NCI-H1436 treated with DMSO at 0.1 percent for 48 hours (cell line): ENCODE measurements around the gene GTF2E1.

Experiments used
- DNase-seq: peaks from one replicate; lab custom pipeline; 2025; lab: John Stamatoyannopoulos, UW

The GTF2E1 gene

DNA sequence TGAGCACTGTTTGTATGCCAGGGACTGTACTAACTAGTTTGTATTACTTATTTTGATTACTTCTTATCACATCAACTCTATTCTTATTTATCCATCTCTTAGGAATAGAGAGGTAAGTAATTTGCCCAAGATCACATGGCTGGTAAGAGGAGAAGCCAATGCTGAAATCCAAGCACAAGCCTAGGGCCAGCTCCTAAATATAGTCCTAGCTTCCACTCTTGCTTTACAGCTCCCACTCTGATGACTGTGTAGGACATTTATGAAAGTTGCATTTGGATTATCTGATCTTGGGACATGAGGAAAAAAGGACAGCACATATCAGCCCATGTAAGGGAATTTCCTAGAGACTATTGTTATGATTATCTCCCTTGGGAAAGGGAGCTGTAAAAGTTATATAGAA is 58.1 kb downstream of the GTF2E1 start:
- DNase-seq = no peak

DNA sequence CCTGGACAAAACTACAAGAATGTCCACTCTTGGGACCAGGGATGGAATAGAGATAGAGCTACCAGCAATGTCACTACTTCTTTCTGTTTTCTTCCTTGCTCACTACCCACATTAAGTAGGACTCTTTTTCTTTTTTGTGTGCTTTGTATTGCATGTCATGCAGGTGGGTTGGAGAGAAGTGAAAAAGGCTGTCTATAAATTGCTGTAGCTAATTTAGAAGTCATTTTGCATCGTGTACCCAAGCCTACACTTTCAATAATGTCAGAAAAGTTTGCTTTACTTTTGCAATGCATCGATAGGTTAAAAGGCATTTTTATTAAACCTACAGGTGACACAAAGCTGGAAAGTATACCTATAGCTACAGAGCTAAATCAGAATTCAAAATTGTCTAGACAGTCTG is 58.9 kb downstream of the GTF2E1 start:
- DNase-seq = no peak

DNA sequence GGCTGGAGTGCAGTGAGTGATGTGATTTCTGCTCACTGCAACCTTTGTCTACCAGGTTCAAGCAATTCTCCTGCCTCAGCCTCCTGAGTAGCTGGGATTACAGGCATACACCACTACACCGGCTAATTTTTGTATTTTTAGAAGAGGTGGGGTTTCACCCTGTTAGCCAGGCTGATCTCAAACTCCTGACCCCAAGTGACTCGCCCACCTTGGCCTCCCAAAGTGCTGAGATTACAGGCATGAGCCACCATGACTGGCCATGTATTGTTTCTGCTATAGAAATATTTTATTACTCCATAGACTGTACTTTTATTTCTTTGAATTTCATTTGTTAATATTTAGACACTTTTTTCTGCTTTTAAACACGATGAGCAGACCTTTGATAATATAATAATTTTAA is 60.4 kb downstream of the GTF2E1 start:
- no peak for DNase-seq

DNA sequence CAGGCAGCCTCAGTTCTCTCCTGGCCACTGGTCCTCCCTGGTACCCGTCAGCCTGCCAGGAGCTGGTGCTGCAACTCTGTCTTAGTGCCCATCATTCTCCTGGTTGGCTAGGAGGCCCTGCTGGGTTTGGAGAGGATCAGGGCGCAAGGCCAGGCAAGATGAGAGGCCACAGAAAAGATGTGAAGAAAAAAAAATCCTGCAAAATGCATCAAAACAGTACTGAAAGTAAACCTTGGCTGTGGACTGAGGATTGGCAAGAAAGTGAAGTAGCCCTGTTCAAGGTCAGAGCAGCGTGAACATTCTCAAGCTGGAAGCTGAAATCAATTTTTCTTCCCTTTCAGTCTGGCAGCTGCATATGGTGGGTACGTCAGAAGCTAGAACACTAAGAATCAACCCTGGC is 74.2 kb downstream of the GTF2E1 start:
- no peak for DNase-seq

DNA sequence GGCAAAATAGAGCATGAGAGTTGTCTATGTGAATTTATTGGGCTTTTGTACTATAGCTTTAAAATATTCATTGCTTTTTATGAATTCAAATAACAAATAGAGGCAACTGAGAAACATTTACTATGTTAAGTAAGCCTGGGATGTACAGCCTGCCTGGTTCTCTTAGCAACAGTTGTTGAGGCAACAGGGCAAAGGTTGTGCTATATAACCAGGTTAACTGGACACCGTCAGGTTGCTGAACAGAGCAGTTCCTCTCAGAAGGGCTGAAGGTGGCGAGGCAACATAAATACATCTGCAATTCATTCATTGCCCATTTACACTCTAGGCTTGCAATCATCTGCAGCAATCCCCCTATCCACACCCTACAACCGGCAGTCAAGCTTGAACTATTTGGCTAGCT is 78.2 kb downstream of the GTF2E1 start:
- DNase-seq = no peak

DNA sequence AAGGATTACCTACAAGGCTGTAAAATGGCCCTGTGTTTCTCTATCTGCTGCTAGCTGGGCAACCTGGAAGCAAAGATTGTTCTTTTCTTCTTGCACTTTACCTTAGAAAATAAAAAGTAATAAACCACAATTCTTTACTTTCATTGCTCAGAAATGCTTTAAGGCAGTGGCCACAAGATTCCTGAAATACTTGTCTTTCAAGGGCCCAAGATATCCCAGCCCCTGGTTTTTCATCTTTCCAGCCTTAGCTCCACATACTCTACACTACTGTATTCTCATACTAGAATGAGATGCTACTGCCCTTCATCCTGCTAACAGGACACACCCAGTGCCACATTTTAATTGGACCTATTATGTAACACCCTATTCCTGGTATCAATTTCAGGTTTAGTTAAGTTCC is 78.9 kb downstream of the GTF2E1 start:
- DNase-seq = no peak

DNA sequence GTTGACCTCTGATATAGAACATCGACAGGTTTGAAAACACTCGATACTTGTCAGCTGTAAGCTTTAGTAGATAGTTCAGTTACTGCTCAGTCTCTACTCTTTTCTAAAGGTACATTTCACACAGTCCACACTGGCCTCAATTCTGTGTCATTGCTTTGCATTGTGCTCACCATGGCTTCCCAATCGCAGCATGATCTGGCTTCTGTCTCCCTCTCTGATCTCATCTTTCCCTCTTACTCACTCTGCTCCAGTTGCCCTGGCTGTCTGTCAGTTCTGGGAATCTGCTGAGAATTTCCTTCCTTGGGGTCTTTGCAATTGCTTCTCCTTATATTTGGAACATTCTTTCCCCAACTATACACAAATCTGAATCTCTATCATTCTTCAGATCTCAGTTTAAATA is 80.6 kb downstream of the GTF2E1 start:
- no peak for DNase-seq

DNA sequence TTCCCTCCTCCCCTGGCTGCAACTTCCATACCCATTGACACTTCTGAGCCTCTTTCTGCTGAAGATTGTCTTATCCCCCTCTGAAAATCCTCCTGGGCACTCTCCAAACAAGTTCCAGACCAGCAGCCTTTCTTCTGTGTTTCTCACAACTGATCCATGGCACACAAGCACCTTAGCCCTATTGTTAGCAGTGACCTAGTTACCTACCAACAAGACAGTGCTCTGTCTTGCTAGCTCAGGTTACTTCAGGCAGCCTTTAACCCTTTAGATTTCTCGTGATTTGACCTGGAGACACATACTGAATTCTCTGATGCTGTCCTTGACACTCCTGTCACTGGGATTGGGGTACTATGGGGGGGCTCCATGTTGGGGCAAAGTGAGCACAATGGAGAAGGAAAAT is 82.1 kb downstream of the GTF2E1 start:
- DNase-seq = no peak

DNA sequence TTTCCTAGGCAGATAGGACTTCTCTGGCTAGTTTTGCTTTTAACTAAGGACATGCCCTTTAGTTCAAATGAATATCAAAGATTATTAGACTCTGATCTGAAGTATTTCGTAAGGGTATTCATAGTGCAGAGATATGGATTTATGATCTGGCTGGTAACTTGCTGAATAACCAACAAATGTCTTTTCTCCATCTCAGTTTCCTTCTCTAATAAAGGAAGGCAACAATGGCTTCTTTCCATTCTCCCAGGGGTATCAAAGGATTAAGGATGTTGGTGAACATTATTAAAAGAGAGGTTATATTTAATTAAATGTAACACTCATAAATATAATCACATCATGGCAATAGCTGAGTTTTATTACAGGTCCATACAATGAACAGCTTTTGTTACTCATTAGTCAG is 86.3 kb downstream of the GTF2E1 start:
- no peak for DNase-seq

DNA sequence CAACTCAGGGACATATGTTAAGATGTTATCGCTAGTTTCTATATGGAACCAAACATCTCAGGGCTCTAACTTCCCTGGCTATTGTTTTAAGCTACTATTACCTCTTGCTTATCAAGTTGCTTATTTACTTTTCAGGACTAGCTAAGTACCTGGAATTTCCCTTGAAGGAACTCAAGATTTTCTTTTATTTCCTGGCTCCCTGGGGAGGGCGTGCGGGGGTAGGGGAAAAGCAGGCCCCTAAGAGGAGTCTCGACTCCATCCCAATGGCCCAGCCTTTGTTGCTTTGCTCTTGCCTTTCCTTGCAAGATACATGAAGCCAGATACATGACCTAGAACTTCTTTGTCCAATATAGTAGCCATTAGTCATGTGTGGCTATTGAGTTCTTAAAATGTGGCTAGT is 88.5 kb downstream of the GTF2E1 start:
- no peak for DNase-seq
